NCI-H1694 treated with DMSO at 0.1 percent for 48 hours (cell line): ENCODE data around the gene MAML2.

Source experiments
- DNase-seq: peaks from one replicate; lab custom pipeline; 2025; lab: John Stamatoyannopoulos, UW

MAML2 gene

GRCh38 chr11:96213500-96213899 lies 129.5 kb downstream of the MAML2 start:
- DNase-seq = no peak

- DNase-seq = no peak
Observed at GRCh38 chr11:96211436-96211835, 131.6 kb downstream of the MAML2 start.

- no peak for DNase-seq
Observed at GRCh38 chr11:96207459-96208449, 135.2 kb downstream of the MAML2 start.

- no peak for DNase-seq
Observed at GRCh38 chr11:96206955-96207354, 136.0 kb downstream of the MAML2 start.

- DNase-seq = peak; percentile 64
Observed at GRCh38 chr11:96205460-96205809, 137.6 kb downstream of the MAML2 start.

- peak; percentile 62 for DNase-seq
Observed at GRCh38 chr11:96204721-96205459, 138.1 kb downstream of the MAML2 start.

GRCh38 chr11:96204366-96204659 lies 138.7 kb downstream of the MAML2 start:
- DNase-seq = no peak

GRCh38 chr11:96203567-96204365 lies 139.2 kb downstream of the MAML2 start:
- no peak for DNase-seq

GRCh38 chr11:96200243-96200642 lies 142.8 kb downstream of the MAML2 start:
- no peak for DNase-seq

GRCh38 chr11:96199563-96200025 lies 143.4 kb downstream of the MAML2 start:
- DNase-seq = no peak

- DNase-seq = no peak
Observed at GRCh38 chr11:96197801-96198701, 144.9 kb downstream of the MAML2 start.

GRCh38 chr11:96197103-96197502 lies 145.9 kb downstream of the MAML2 start:
- DNase-seq = no peak

- no peak for DNase-seq
Observed at GRCh38 chr11:96196181-96196662, 146.8 kb downstream of the MAML2 start.

GRCh38 chr11:96195671-96196070 lies 147.3 kb downstream of the MAML2 start:
- no peak for DNase-seq

- no peak for DNase-seq
Observed at GRCh38 chr11:96194581-96195374, 148.2 kb downstream of the MAML2 start.

GRCh38 chr11:96193745-96194443 lies 149.1 kb downstream of the MAML2 start:
- DNase-seq = no peak

- no peak for DNase-seq
Observed at GRCh38 chr11:96191752-96192151, 151.2 kb downstream of the MAML2 start.

GRCh38 chr11:96189351-96189750 lies 153.6 kb downstream of the MAML2 start:
- DNase-seq = no peak

GRCh38 chr11:96188243-96189006 lies 154.6 kb downstream of the MAML2 start:
- DNase-seq = no peak
